GM12878 (cell line): Measurements from ENCODE around the gene PTPRN2. TPM values are rescaled to one million over a fixed set of nuclear protein-coding genes. Genes with fewer than 3 reads are reported as not detected.

Source experiments
- ATAC-seq: fragments of 200-7000 bp; cut with Tn5 transposase; 3 replicates; pipeline ENCODE4 v1.9.1; 2020; ENCODE audit warnings: mild to moderate bottlenecking, moderate library complexity
- BruUV-seq: library from RNA; stranded (reverse); fragments of 400-500 nt; replicated peaks from 2 replicates; lab custom pipeline; 2021; lab: Mats Ljungman, UMichigan
- CTCF ChIA-PET: fragments of 300-600 bp; sonication (Branson Sonifier 250); formaldehyde crosslinking; extraction: SDS; loops from one replicate; lab custom pipeline; 2021; ENCODE audit warnings: inconsistent platforms; lab: Yijun Ruan, JAX
- POLR2A ChIA-PET: fragments of 350-600 bp; formaldehyde crosslinking; extraction: SDS; loops from one replicate; lab custom pipeline; 2021; ENCODE audit warnings: inconsistent platforms; lab: Charles Lee
- RAD21 ChIA-PET: fragments of 300-600 bp; sonication (Branson Sonifier 250); formaldehyde crosslinking; loops from one replicate; lab custom pipeline; 2023; ENCODE audit warnings: antibody characterized with exemption; ENCODE audit not compliant: unreplicated experiment; lab: Charles Lee
- SMC1A ChIA-PET: fragments of 300-600 bp; sonication (Branson Sonifier 250); formaldehyde crosslinking; loops from one replicate; lab custom pipeline; 2023; ENCODE audit not compliant: unreplicated experiment, uncharacterized antibody; lab: Charles Lee
- DNase-seq: peaks from one replicate; pipeline ENCODE4 v3.0.0-alpha.2; 2011; ENCODE audit warnings: low read depth, low spot score
- FAIRE-seq: peaks from 3 replicates; lab custom pipeline; 2011; peaks lifted over from hg19 to GRCh38; lab: Jason Lieb, UNC
- H2AFZ ChIP-seq: 2 replicates; pipeline ENCODE4 v1.6.0; 2011; ENCODE audit warnings: low read depth, low read length, control low read depth; ENCODE audit not compliant: control insufficient read depth
- H3K27ac ChIP-seq: 2 replicates; pipeline ENCODE4 v1.5.1; 2011; ENCODE audit warnings: control low read depth; ENCODE audit not compliant: control insufficient read depth, insufficient read depth
- H3K27me3 ChIP-seq, 2 experiments: replicated peaks in 1 of 2; 2 replicates each; pipeline versions ENCODE4 v1.6.0 to v1.6.1; 2011; ENCODE audit warnings: low read length in 1 of 2; ENCODE audit not compliant: control insufficient read depth in 2 of 2, insufficient read depth in 2 of 2
- H3K36me3 ChIP-seq, 2 experiments: 2 replicates each; pipeline ENCODE4 v1.5.1; 2011; ENCODE audit warnings: low read length in 1 of 2; ENCODE audit not compliant: control insufficient read depth in 2 of 2, insufficient read depth in 2 of 2
- H3K4me1 ChIP-seq: 2 replicates; pipeline ENCODE4 v1.6.1; 2011; ENCODE audit warnings: mild to moderate bottlenecking, low read length, moderate library complexity, mixed read lengths; ENCODE audit not compliant: control insufficient read depth, insufficient read depth
- H3K4me2 ChIP-seq: 2 replicates; pipeline ENCODE4 v1.6.0; 2011; ENCODE audit warnings: control low read depth; ENCODE audit not compliant: control insufficient read depth, insufficient read depth
- H3K4me3 ChIP-seq: fragments of 200-600 bp; sonication (generic); 2 replicates; pipeline ENCODE4 v1.5.1; 2016
- H3K79me2 ChIP-seq: 2 replicates; pipeline ENCODE4 v1.6.0; 2011; ENCODE audit warnings: low read length; ENCODE audit not compliant: control insufficient read depth, insufficient read depth
- H3K9ac ChIP-seq: 2 replicates; pipeline ENCODE4 v1.8.0; 2011; ENCODE audit warnings: low read length, control low read depth, mixed read lengths; ENCODE audit not compliant: control insufficient read depth, insufficient read depth
- H3K9me3 ChIP-seq: replicated peaks from 3 replicates; pipeline ENCODE4 v1.5.1; 2011; ENCODE audit warnings: mild to moderate bottlenecking, low read length; ENCODE audit not compliant: control insufficient read depth, insufficient read depth
- H4K20me1 ChIP-seq: 2 replicates; pipeline ENCODE4 v1.6.0; 2011; ENCODE audit not compliant: control insufficient read depth, insufficient read depth
- ASH2L ChIP-seq: fragments of 300-600, 200-600 bp; sonication (generic); IDR thresholded peaks from 2 replicates; pipeline ENCODE4 v1.6.1; 2017; ENCODE audit warnings: low read depth, mild to moderate bottlenecking, borderline replicate concordance
- CHD1 ChIP-seq: IDR thresholded peaks from 2 replicates; pipeline ENCODE4 v1.6.1; 2012; ENCODE audit warnings: low read depth, low read length, improper control_type of control experiment
- GATAD2B ChIP-seq: fragments of 450-650 bp; conservative IDR thresholded peaks from 2 replicates; pipeline ENCODE4 v1.6.1; 2017; ENCODE audit warnings: low read depth, mild to moderate bottlenecking, moderate library complexity
- IRF4 ChIP-seq: IDR thresholded peaks from 2 replicates; pipeline ENCODE4 v1.6.1; 2011; ENCODE audit warnings: low read depth, low read length
- JUNB ChIP-seq: IDR thresholded peaks from 2 replicates; pipeline ENCODE4 v1.6.1; 2016; ENCODE audit warnings: antibody characterized with exemption, mild to moderate bottlenecking
- LARP7 ChIP-seq: fragments of 450-650 bp; IDR thresholded peaks from 2 replicates; pipeline ENCODE4 v1.6.1; 2017; ENCODE audit warnings: mild to moderate bottlenecking
- MYC ChIP-seq: IDR thresholded peaks from 2 replicates; pipeline ENCODE4 v1.6.1; 2011; ENCODE audit warnings: mild to moderate bottlenecking, low read length, moderate library complexity, inconsistent platforms; ENCODE audit not compliant: insufficient read depth, insufficient replicate concordance, insufficient read length, severe bottlenecking
- NFIC ChIP-seq: IDR thresholded peaks from 2 replicates; pipeline ENCODE4 v1.6.1; 2012; ENCODE audit warnings: low read depth, mild to moderate bottlenecking, inconsistent platforms, low read length, moderate library complexity
- PAX5 ChIP-seq: IDR thresholded peaks from 2 replicates; pipeline ENCODE4 v1.6.1; 2011; ENCODE audit warnings: low read depth, low read length, borderline replicate concordance
- SREBF2 ChIP-seq: IDR thresholded peaks from 2 replicates; pipeline ENCODE4 v1.6.1; 2012; ENCODE audit warnings: mild to moderate bottlenecking, low read length
- ZNF274 ChIP-seq: IDR thresholded peaks from one replicate; pipeline ENCODE4 v1.8.0; 2011; ENCODE audit not compliant: insufficient read length, insufficient read depth
- WGBS: methylation state at CpG from one replicate; pipeline ENCODE4 v1.1.6; 2016; ENCODE audit warnings: low lambda C conversion rate; ENCODE audit not compliant: insufficient replicate concordance, insufficient coverage; ENCODE audit errors: missing lambda C conversion rate; 5-methylcytosine and 5-hydroxymethylcytosine counted together
- in situ Hi-C: fragments of 300-500 bp; cut with MboI; formaldehyde crosslinking; loops from 9 replicates; pipeline ENCODE4 v1.14.3; 2018; ENCODE audit warnings: mixed read lengths
- intact Hi-C: fragments of 100-400 bp; cut with micrococcal nuclease; formaldehyde crosslinking; loops from one replicate; pipeline ENCODE4 v1.14.2; 2022; ENCODE audit not compliant: unreplicated experiment
- polyA plus RNA-seq, 11 experiments: library from polyadenylated mRNA; depleted of rRNA in 4 of 11; unstranded in 6 of 11; stranded (reverse) in 5 of 11; fragments of >200 nt; fragmentation: Nextera tagmentation in 4 of 11; fragmentation: Illumina TruSeq in 1 of 11; extraction: Ambion mirVana in 4 of 11; extraction: Trizol in 1 of 11; gene quantifications; 1 replicate in 1 of 11; 2 replicates in 10 of 11; pipeline versions ENCODE4 v1.2.1 to v1.2.3, GENCODE V29; 2011 to 2016; ENCODE audit warnings: inconsistent platforms in 2 of 11, missing spikeins in 2 of 11, low read depth in 1 of 11
- total RNA-seq, 4 experiments: library from RNA; depleted of rRNA in 3 of 4; stranded (reverse); fragments of >200 nt in 3 of 4; fragmentation: Illumina TruSeq in 1 of 4; extraction: Trizol in 1 of 4; gene quantifications; 2 replicates each; pipeline versions ENCODE4 v1.2.1 to v1.2.3, GENCODE V29; 2013 to 2021
- TF ChIP-seq, protein P1 (sequence below): fragments of 450-650 bp; IDR thresholded peaks from 2 replicates; pipeline ENCODE4 v1.6.1; 2014; ENCODE audit warnings: mild to moderate bottlenecking
- TF ChIP-seq, protein P2 (sequence below): fragments of 450-650 bp; IDR thresholded peaks from 2 replicates; pipeline ENCODE4 v1.6.1; 2016; ENCODE audit warnings: mild to moderate bottlenecking

Gene PTPRN2
- total and polyA plus RNA-seq, 10 of the 15 experiments (the other 5 are each of a cell fraction or from before 2014, with no cell fraction given) = 5.4 TPM; not detected in 9

DNA sequence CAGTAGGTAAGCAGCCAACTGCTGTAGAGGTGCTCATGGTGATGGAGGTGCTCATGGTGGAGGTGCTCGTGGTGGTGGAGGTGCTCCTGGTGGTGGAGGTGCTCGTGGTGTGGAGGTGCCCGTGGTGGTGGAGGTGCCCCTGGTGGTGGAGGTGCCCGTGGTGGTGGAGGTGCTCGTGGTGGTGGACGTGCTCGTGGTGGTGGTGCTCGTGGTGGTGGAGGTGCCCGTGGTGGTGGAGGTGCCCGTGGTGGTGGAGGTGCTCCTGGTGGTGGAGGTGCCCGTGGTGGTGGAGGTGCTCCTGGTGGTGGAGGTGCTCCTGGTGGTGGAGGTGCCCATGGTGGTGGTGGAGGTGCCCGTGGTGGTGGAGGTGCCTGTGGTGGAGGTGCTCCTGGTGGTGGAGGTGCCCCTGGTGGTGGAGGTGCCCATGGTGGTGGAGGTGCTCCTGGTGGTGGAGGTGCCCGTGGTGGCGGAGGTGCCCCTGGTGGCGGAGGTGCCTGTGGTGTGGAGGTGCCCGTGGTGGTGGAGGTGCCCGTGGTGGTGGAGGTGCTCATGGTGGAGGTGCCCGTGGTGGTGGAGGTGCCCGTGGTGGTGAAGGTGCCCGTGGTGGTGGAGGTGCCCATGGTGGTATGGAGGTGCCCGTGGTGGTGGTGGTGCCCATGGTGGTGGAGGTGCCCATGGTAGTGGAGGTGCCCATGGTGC is 517.3 kb downstream of the PTPRN2 start:
- Histone ChIP-seq H3K4me1 (no peaks in the 10 kb centered on the region), H3K36me3 (no peaks in the 10 kb centered on the region), H3K79me2 (no peaks in the 10 kb centered on the region), H3K4me2 (no peak overlapping the region), H3K9me3 (no peaks in the 10 kb centered on the region; the same call in 2 of the 3 replicates), H3K27me3 (no peaks in the 10 kb centered on the region), H3K4me3 (no peak overlapping the region), H2AFZ (no peak overlapping the region), H4K20me1 (no peaks in the 10 kb centered on the region), H3K9ac (no peak overlapping the region), H3K27ac (no peak overlapping the region)
- RAD21 ChIA-PET = no interaction called here
- no TSS peak for BruUV-seq
- ATAC-seq (no peak), DNase-seq (no peak), FAIRE-seq (no peak)
- POLR2A ChIA-PET = no interaction called here
- WGBS = 36% methylated on average over 19 of the region's 21 CpGs
- SMC1A ChIA-PET = no interaction called here
- in situ Hi-C loops = no loop called here
- no peak for TF ChIP-seq LARP7
- TF ChIP-seq, protein P1, sequence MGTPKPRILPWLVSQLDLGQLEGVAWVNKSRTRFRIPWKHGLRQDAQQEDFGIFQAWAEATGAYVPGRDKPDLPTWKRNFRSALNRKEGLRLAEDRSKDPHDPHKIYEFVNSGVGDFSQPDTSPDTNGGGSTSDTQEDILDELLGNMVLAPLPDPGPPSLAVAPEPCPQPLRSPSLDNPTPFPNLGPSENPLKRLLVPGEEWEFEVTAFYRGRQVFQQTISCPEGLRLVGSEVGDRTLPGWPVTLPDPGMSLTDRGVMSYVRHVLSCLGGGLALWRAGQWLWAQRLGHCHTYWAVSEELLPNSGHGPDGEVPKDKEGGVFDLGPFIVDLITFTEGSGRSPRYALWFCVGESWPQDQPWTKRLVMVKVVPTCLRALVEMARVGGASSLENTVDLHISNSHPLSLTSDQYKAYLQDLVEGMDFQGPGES = no peak
- intact Hi-C loops = no loop called here
- CTCF ChIA-PET = no interaction called here

DNA sequence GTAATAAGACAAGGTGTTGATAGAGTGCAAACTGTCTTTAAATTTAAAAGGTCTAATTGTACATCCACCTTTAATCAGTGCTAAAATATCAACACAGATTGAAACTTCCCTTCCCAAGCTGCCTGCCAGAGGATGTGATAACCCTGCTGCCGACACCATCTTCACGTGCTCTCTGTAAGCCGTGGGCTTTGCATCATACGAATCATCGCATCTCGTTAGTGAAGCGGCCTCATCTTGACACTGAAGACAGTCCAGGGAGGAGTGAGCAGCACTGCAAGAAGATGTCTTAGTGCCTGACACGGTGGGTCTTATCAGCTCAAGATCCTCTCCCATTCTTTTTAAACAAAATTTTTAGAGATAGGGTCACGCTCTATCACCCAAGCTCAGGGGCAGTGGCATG is 518.8 kb downstream of the PTPRN2 start:
- H2AFZ ChIP-seq = no peak overlapping the region
- no peak for FAIRE-seq
- no peak overlapping the region for H3K27ac ChIP-seq
- BruUV-seq = no TSS peak
- intact Hi-C loops = no loop called here
- no peak overlapping the region for H3K4me2 ChIP-seq
- H3K4me1 ChIP-seq = no peaks in the 10 kb centered on the region
- H3K36me3 ChIP-seq = no peaks in the 10 kb centered on the region
- no peak overlapping the region for H3K4me3 ChIP-seq
- H3K9ac ChIP-seq = no peak overlapping the region
- H3K27me3 ChIP-seq = no peaks in the 10 kb centered on the region
- ChIA-PET SMC1A (no interaction called here), POLR2A (no interaction called here), CTCF (no interaction called here)
- H3K9me3 ChIP-seq = peaks cover 2% of the 10 kb centered on the region; the same call in 2 of the 3 replicates
- ATAC-seq = no peak
- no peaks in the 10 kb centered on the region for H3K79me2 ChIP-seq
- 64% methylated on average over 9 of the region's 9 CpGs for WGBS
- no peak for DNase-seq
- in situ Hi-C loops = no loop called here
- TF ChIP-seq, protein P2, sequence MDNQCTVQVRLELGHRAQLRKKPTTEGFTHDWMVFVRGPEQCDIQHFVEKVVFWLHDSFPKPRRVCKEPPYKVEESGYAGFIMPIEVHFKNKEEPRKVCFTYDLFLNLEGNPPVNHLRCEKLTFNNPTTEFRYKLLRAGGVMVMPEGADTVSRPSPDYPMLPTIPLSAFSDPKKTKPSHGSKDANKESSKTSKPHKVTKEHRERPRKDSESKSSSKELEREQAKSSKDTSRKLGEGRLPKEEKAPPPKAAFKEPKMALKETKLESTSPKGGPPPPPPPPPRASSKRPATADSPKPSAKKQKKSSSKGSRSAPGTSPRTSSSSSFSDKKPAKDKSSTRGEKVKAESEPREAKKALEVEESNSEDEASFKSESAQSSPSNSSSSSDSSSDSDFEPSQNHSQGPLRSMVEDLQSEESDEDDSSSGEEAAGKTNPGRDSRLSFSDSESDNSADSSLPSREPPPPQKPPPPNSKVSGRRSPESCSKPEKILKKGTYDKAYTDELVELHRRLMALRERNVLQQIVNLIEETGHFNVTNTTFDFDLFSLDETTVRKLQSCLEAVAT = no peak
- TF ChIP-seq JUNB = no peak
- no peak for TF ChIP-seq ZNF274
- TF ChIP-seq PAX5 = no peak
- no peak for TF ChIP-seq IRF4
- TF ChIP-seq NFIC = no peak
- TF ChIP-seq SREBF2 = no peak
- TF ChIP-seq MYC = no peak
- no peak for TF ChIP-seq ASH2L
- no peak for TF ChIP-seq CHD1
- TF ChIP-seq GATAD2B = no peak
- TF ChIP-seq, all 136 proteins: peak for 0
- H4K20me1 ChIP-seq = no peaks in the 10 kb centered on the region
- RAD21 ChIA-PET = no interaction called here
